ENCODE data around the gene CEP95.

DNA sequence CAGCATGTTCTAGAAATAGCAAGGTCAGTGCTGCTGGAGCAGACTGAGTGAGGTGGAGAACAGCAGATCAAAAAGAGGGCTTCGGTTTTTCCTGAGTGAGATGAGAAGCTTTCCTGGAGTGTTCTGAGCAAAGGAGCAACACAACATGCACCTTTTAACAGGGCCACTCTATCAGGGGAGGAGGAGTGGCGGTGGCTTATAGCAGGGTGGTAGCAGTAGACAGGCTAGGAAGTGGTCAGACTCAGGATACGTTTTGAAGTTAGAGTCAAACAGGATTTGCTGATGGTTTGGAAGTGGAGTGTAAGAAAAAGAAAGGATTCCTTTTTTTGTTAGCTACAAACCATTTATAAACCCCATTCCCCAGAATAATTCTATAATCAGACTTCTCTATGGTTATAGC is 22.4 kb upstream of the CEP95 start:
- TF ChIP-seq EZH2phosphoT487 (IDR thresholded peaks at IDR 0.05; ENCODE audit: low read length) (no peak), CTCF (IDR thresholded peaks at IDR 0.05; ENCODE audit: low read length) (no peak)

Data from MM.1S (cell line).